K562 (cell line): ENCODE results near the gene DHDH. TPM values are rescaled to one million over a fixed set of nuclear protein-coding genes. Genes with fewer than 3 reads are reported as not detected.

Experiments
- ATF1 ChIP-seq, 2 experiments: fragments of 450-650 bp in 1 of 2; IDR thresholded peaks; 2 replicates each; pipeline ENCODE4 v1.6.1; 2016; ENCODE audit warnings: missing compliant biosample characterization in 1 of 2, missing genetic modification characterization in 1 of 2
- BHLHE40 ChIP-seq: IDR thresholded peaks from 2 replicates; pipeline ENCODE4 v1.6.1; 2011; ENCODE audit warnings: low read length, improper control_type of control experiment
- ETV1 ChIP-seq: fragments of 450-650 bp; conservative IDR thresholded peaks from 2 replicates; pipeline ENCODE4 v1.6.1; 2016; ENCODE audit warnings: missing genetic modification characterization, control low read depth, low read depth, missing compliant biosample characterization
- MXI1 ChIP-seq: IDR thresholded peaks from 2 replicates; pipeline ENCODE4 v1.6.1; 2011; ENCODE audit warnings: low read depth, mild to moderate bottlenecking, improper control_type of control experiment, low read length
- NFIX ChIP-seq: fragments of 250-450 bp; sonication (Bioruptor Pico); IDR thresholded peaks from 2 replicates; pipeline ENCODE4 v1.4.0; 2020; ENCODE audit warnings: low read depth, mild to moderate bottlenecking, moderate library complexity
- RHOXF2B ChIP-seq: fragments of 250-450 bp; sonication (Bioruptor Pico); conservative IDR thresholded peaks from 2 replicates; pipeline ENCODE4 v1.5.1; 2021
- SIRT6 ChIP-seq: IDR thresholded peaks from one replicate; pipeline ENCODE4 v1.6.1; 2012; ENCODE audit warnings: low read depth, mild to moderate bottlenecking, control low read depth, inconsistent platforms, low read length, moderate library complexity
- TAF15 ChIP-seq: fragments of 200-400 bp; formaldehyde crosslinking; IDR thresholded peaks from 2 replicates; pipeline ENCODE4 v1.6.1; 2017; ENCODE audit warnings: mild to moderate bottlenecking, low read depth, low read length, moderate library complexity
- TGIF2 ChIP-seq: sonication (generic); formaldehyde crosslinking; IDR thresholded peaks from 2 replicates; pipeline ENCODE4 v1.8.1; 2022; ENCODE audit warnings: mild to moderate bottlenecking, missing genetic modification reagents, moderate library complexity
- polyA plus RNA-seq, 8 experiments: library from polyadenylated mRNA; depleted of rRNA in 4 of 8; stranded (reverse) in 5 of 8; unstranded in 3 of 8; fragments of >200 nt; fragmentation: Nextera tagmentation in 2 of 8; fragmentation: Illumina TruSeq in 1 of 8; extraction: Ambion mirVana in 2 of 8; extraction: Trizol in 1 of 8; gene quantifications; 2 replicates each; pipeline versions ENCODE4 v1.2.1 to v1.2.3, GENCODE V29; 2011 to 2014; ENCODE audit warnings: inconsistent platforms in 1 of 8, missing spikeins in 1 of 8
- total RNA-seq, 7 experiments: library from RNA; depleted of rRNA in 6 of 7; stranded (reverse); fragments of >200 nt in 6 of 7; fragmentation: Illumina TruSeq in 2 of 7; extraction: Trizol in 2 of 7; gene quantifications; 2 replicates each; pipeline versions ENCODE4 v1.2.1 to v1.2.3, GENCODE V29; 2011 to 2021; ENCODE audit warnings: low replicate concordance in 1 of 7
- TF ChIP-seq, protein P1 (sequence below): fragments of 450-650 bp; IDR thresholded peaks from 2 replicates; pipeline ENCODE4 v1.6.1; 2016; ENCODE audit warnings: low read depth
- TF ChIP-seq, protein P2 (sequence below): sonication (generic); formaldehyde crosslinking; IDR thresholded peaks from 2 replicates; pipeline ENCODE4 v1.8.0; 2022; ENCODE audit warnings: missing genetic modification reagents, mild to moderate bottlenecking, moderate library complexity, borderline replicate concordance
- TF ChIP-seq, protein P3 (sequence below): fragments of 450-650 bp; IDR thresholded peaks from 2 replicates; pipeline ENCODE4 v1.6.1; 2016; ENCODE audit warnings: borderline replicate concordance
- TF ChIP-seq, protein P4 (sequence below): sonication (generic); formaldehyde crosslinking; IDR thresholded peaks from 2 replicates; pipeline ENCODE4 v1.8.1; 2023; ENCODE audit warnings: mild to moderate bottlenecking, missing genetic modification reagents

DHDH gene
- total and polyA plus RNA-seq, 9 of the 15 experiments (the other 6 are each of a cell fraction or from before 2014, with no cell fraction given) = 0.37 to 1.9 (median 0.87) TPM

DNA sequence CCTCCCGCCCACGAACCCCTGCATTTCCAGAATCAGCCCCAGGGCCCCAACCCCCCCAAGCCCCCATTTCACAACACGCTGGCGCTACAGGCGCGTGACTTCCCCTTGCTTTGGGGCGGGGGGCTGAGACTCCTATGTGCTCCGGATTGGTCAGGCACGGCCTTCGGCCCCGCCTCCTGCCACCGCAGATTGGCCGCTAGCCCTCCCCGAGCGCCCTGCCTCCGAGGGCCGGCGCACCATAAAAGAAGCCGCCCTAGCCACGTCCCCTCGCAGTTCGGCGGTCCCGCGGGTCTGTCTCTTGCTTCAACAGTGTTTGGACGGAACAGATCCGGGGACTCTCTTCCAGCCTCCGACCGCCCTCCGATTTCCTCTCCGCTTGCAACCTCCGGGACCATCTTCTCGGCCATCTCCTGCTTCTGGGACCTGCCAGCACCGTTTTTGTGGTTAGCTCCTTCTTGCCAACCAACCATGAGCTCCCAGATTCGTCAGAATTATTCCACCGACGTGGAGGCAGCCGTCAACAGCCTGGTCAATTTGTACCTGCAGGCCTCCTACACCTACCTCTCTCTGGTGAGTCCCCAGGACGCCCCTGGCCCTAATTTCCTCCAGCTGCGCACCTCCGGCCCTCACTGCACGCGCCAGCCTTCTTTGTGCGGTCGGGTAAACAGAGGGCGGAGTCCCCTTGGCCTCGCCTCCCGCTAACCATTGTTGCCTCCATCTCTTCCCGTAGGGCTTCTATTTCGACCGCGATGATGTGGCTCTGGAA lies 31.7 kb downstream of the DHDH start, which contains the start of gene FTL (continued):
- TF ChIP-seq, protein P1, sequence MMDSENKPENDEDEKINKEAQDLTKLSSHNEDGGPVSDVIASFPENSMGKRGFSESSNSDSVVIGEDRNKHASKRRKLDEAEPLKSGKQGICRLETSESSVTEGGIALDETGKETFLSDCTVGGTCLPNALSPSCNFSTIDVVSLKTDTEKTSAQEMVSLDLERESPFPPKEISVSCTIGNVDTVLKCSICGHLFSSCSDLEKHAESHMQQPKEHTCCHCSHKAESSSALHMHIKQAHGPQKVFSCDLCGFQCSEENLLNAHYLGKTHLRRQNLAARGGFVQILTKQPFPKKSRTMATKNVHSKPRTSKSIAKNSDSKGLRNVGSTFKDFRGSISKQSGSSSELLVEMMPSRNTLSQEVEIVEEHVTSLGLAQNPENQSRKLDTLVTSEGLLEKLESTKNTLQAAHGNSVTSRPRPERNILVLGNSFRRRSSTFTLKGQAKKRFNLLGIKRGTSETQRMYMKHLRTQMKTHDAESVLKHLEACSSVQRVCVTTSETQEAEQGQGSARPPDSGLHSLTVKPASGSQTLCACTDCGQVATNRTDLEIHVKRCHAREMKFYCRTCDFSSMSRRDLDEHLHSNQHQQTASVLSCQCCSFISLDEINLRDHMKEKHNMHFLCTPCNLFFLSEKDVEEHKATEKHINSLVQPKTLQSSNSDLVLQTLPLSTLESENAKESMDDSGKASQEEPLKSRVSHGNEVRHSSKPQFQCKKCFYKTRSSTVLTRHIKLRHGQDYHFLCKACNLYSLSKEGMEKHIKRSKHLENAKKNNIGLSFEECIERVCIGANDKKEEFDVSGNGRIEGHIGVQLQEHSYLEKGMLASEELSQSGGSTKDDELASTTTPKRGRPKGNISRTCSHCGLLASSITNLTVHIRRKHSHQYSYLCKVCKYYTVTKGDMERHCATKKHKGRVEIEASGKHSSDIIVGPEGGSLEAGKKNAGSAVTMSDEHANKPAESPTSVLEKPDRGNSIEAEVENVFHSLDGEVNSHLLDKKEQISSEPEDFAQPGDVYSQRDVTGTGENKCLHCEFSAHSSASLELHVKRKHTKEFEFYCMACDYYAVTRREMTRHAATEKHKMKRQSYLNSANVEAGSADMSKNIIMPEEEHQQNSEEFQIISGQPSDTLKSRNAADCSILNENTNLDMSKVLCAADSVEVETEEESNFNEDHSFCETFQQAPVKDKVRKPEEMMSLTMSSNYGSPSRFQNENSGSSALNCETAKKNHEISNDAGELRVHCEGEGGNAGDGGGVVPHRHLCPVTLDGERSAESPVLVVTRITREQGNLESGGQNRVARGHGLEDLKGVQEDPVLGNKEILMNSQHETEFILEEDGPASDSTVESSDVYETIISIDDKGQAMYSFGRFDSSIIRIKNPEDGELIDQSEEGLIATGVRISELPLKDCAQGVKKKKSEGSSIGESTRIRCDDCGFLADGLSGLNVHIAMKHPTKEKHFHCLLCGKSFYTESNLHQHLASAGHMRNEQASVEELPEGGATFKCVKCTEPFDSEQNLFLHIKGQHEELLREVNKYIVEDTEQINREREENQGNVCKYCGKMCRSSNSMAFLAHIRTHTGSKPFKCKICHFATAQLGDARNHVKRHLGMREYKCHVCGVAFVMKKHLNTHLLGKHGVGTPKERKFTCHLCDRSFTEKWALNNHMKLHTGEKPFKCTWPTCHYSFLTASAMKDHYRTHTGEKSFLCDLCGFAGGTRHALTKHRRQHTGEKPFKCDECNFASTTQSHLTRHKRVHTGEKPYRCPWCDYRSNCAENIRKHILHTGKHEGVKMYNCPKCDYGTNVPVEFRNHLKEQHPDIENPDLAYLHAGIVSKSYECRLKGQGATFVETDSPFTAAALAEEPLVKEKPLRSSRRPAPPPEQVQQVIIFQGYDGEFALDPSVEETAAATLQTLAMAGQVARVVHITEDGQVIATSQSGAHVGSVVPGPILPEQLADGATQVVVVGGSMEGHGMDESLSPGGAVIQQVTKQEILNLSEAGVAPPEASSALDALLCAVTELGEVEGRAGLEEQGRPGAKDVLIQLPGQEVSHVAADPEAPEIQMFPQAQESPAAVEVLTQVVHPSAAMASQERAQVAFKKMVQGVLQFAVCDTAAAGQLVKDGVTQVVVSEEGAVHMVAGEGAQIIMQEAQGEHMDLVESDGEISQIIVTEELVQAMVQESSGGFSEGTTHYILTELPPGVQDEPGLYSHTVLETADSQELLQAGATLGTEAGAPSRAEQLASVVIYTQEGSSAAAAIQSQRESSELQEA = peak; percentile 80
- TF ChIP-seq, protein P2, sequence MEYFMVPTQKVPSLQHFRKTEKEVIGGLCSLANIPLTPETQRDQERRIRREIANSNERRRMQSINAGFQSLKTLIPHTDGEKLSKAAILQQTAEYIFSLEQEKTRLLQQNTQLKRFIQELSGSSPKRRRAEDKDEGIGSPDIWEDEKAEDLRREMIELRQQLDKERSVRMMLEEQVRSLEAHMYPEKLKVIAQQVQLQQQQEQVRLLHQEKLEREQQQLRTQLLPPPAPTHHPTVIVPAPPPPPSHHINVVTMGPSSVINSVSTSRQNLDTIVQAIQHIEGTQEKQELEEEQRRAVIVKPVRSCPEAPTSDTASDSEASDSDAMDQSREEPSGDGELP (CRISPR knock-in tag) = peak; percentile 77
- TF ChIP-seq NFIX = no peak
- TF ChIP-seq, protein P3, sequence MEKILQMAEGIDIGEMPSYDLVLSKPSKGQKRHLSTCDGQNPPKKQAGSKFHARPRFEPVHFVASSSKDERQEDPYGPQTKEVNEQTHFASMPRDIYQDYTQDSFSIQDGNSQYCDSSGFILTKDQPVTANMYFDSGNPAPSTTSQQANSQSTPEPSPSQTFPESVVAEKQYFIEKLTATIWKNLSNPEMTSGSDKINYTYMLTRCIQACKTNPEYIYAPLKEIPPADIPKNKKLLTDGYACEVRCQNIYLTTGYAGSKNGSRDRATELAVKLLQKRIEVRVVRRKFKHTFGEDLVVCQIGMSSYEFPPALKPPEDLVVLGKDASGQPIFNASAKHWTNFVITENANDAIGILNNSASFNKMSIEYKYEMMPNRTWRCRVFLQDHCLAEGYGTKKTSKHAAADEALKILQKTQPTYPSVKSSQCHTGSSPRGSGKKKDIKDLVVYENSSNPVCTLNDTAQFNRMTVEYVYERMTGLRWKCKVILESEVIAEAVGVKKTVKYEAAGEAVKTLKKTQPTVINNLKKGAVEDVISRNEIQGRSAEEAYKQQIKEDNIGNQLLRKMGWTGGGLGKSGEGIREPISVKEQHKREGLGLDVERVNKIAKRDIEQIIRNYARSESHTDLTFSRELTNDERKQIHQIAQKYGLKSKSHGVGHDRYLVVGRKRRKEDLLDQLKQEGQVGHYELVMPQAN = peak; percentile 80
- TF ChIP-seq MXI1 = peak; percentile 62
- peak; percentile 89 for TF ChIP-seq BHLHE40
- TF ChIP-seq SIRT6 = no peak
- TF ChIP-seq, protein P4, sequence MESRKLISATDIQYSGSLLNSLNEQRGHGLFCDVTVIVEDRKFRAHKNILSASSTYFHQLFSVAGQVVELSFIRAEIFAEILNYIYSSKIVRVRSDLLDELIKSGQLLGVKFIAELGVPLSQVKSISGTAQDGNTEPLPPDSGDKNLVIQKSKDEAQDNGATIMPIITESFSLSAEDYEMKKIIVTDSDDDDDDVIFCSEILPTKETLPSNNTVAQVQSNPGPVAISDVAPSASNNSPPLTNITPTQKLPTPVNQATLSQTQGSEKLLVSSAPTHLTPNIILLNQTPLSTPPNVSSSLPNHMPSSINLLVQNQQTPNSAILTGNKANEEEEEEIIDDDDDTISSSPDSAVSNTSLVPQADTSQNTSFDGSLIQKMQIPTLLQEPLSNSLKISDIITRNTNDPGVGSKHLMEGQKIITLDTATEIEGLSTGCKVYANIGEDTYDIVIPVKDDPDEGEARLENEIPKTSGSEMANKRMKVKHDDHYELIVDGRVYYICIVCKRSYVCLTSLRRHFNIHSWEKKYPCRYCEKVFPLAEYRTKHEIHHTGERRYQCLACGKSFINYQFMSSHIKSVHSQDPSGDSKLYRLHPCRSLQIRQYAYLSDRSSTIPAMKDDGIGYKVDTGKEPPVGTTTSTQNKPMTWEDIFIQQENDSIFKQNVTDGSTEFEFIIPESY (CRISPR knock-in tag) = 0 out of 2 replicates have a peak, but pooled peaks have one; percentile 9
- 0 out of 2 replicates have a peak, but pooled peaks have one; percentile 48 for TF ChIP-seq RHOXF2B (CRISPR knock-in tag)
- no peak for TF ChIP-seq ATF1 (CRISPR knock-in tag; IDR thresholded peaks at IDR 0.05)
- TF ChIP-seq ATF1 (tag; IDR thresholded peaks at IDR 0.05) = peak; percentile 45
- TF ChIP-seq TGIF2 = peak; percentile 51; the same call in 1 of the 2 replicates
- TF ChIP-seq ETV1 (tag) = peak; percentile 56
- TF ChIP-seq TAF15 = 0 out of 2 replicates have a peak, but pooled peaks have one; percentile 17
